OCI-LY1 (cell line): ENCODE data around the gene NAGLU.

Source experiments
- H2AFZ ChIP-seq: fragments of 200-600 bp; sonication (generic), shearing (Covaris generic); 2 replicates; pipeline ENCODE4 v1.6.0; 2014; ENCODE audit warnings: antibody characterized with exemption, mild to moderate bottlenecking, low read length
- H3F3A ChIP-seq: fragments of 200-600 bp; sonication (generic), shearing (Covaris generic); 2 replicates; pipeline ENCODE4 v1.6.0; 2014; ENCODE audit warnings: mild to moderate bottlenecking, antibody characterized with exemption, low read length, moderate library complexity; ENCODE audit not compliant: insufficient read depth
- H3K27ac ChIP-seq: fragments of 200-600 bp; sonication (generic); 2 replicates; pipeline ENCODE4 v1.5.1; 2014; ENCODE audit warnings: low read length, mixed run types, mild to moderate bottlenecking, low read depth; ENCODE audit not compliant: poor library complexity, severe bottlenecking
- H3K27me3 ChIP-seq: fragments of 200-600 bp; sonication (generic); 2 replicates; pipeline ENCODE4 v1.6.0; 2014; ENCODE audit warnings: antibody characterized with exemption, mild to moderate bottlenecking, low read length, moderate library complexity; ENCODE audit not compliant: insufficient read depth
- H3K36me3 ChIP-seq: fragments of 200-600 bp; sonication (generic); 2 replicates; pipeline ENCODE4 v1.6.1; 2014; ENCODE audit warnings: mild to moderate bottlenecking, antibody characterized with exemption, low read length, moderate library complexity, mixed read lengths; ENCODE audit not compliant: insufficient read depth
- H3K4me1 ChIP-seq: fragments of 200-600 bp; sonication (generic); 2 replicates; pipeline ENCODE4 v1.5.1; 2014; ENCODE audit warnings: mild to moderate bottlenecking, low read length, moderate library complexity; ENCODE audit not compliant: insufficient read depth, severe bottlenecking
- H3K4me2 ChIP-seq: fragments of 200-600 bp; sonication (generic), shearing (Covaris generic); 2 replicates; pipeline ENCODE4 v1.6.1; 2014; ENCODE audit warnings: low read length
- H3K4me3 ChIP-seq: fragments of 200-600 bp; sonication (generic); 2 replicates; pipeline ENCODE4 v1.5.1; 2014; ENCODE audit warnings: low read length, low read depth, mild to moderate bottlenecking, mixed read lengths; ENCODE audit not compliant: poor library complexity, severe bottlenecking
- H3K79me2 ChIP-seq: fragments of 200-600 bp; shearing (Covaris generic); 2 replicates; pipeline ENCODE4 v1.6.1; 2016; ENCODE audit warnings: mixed run types, low read length, mixed read lengths; ENCODE audit not compliant: insufficient read depth
- H3K9ac ChIP-seq: fragments of 200-600 bp; sonication (generic), shearing (Covaris generic); 2 replicates; pipeline ENCODE4 v1.6.1; 2014; ENCODE audit warnings: mild to moderate bottlenecking, low read length, mixed read lengths
- H3K9me2 ChIP-seq: fragments of 200-600 bp; sonication (generic), shearing (Covaris generic); 2 replicates; pipeline ENCODE4 v1.6.1; 2014; ENCODE audit warnings: low read depth, mild to moderate bottlenecking, low read length, mixed read lengths
- H3K9me3 ChIP-seq: fragments of 200-600 bp; shearing (Covaris generic); 2 replicates; pipeline ENCODE4 v1.6.1; 2014; ENCODE audit warnings: low read length, mixed read lengths
- H4K20me1 ChIP-seq: fragments of 200-600 bp; sonication (generic), shearing (Covaris generic); 2 replicates; pipeline ENCODE4 v1.6.0; 2016; ENCODE audit warnings: mild to moderate bottlenecking, low read length; ENCODE audit not compliant: insufficient read depth
- EZH2 ChIP-seq: fragments of 200-600 bp; sonication (generic), shearing (Covaris generic); IDR thresholded peaks from 2 replicates; pipeline ENCODE4 v1.8.0; 2017; ENCODE audit warnings: borderline replicate concordance, mixed run types, mild to moderate bottlenecking, antibody characterized with exemption, low read length, moderate library complexity, mixed read lengths
- TF ChIP-seq, protein P1 (sequence below): fragments of 200-600 bp; sonication (generic), shearing (Covaris generic); IDR thresholded peaks from 2 replicates; pipeline ENCODE4 v1.5.1; 2017; ENCODE audit warnings: mild to moderate bottlenecking, antibody characterized with exemption, low read length, moderate library complexity, mixed read lengths

Gene NAGLU

DNA sequence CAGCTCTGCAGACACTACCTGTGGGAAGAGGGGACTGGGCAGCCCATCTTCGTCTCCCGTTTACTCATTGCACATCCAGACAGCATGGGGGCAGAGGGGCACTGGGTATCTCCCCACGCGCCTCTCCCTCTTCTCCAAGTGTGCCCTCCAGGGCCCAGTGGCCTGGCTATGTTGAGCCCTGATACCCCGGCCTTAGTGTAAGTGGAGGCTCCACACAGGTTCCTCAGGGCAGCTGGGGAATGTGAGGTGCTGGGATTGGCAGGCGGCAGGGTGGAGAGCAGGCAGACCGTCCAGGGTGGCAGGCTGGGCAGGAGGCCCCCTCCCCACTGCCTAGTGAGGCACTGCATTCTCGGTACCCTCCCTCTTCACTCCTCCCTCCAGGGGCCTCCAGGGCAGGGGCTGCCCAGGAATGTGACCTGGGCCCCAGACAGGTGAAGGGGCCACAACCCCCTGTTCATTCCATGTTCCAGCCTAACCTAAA lies 13.2 kb upstream of the NAGLU start:
- no peaks in the 10 kb centered on the region for H3K9me2 ChIP-seq
- H3K4me2 ChIP-seq, result no peak overlapping the region
- H3K79me2 ChIP-seq, result no peaks in the 10 kb centered on the region
- TF ChIP-seq, protein P1, sequence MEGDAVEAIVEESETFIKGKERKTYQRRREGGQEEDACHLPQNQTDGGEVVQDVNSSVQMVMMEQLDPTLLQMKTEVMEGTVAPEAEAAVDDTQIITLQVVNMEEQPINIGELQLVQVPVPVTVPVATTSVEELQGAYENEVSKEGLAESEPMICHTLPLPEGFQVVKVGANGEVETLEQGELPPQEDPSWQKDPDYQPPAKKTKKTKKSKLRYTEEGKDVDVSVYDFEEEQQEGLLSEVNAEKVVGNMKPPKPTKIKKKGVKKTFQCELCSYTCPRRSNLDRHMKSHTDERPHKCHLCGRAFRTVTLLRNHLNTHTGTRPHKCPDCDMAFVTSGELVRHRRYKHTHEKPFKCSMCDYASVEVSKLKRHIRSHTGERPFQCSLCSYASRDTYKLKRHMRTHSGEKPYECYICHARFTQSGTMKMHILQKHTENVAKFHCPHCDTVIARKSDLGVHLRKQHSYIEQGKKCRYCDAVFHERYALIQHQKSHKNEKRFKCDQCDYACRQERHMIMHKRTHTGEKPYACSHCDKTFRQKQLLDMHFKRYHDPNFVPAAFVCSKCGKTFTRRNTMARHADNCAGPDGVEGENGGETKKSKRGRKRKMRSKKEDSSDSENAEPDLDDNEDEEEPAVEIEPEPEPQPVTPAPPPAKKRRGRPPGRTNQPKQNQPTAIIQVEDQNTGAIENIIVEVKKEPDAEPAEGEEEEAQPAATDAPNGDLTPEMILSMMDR, result no peak
- no peak for TF ChIP-seq EZH2
- peaks cover 10% of the 10 kb centered on the region; the same call in 1 of the 2 replicates for H3K36me3 ChIP-seq
- H3K9ac ChIP-seq, result no peak overlapping the region
- H3K27me3 ChIP-seq, result no peaks in the 10 kb centered on the region
- no peaks in the 10 kb centered on the region for H3K4me1 ChIP-seq
- no peak overlapping the region for H2AFZ ChIP-seq
- H3K9me3 ChIP-seq, result no peaks in the 10 kb centered on the region
- H4K20me1 ChIP-seq, result no peaks in the 10 kb centered on the region
- no peaks in the 10 kb centered on the region for H3F3A ChIP-seq
- no peak overlapping the region for H3K4me3 ChIP-seq
- H3K27ac ChIP-seq, result no peak overlapping the region

DNA sequence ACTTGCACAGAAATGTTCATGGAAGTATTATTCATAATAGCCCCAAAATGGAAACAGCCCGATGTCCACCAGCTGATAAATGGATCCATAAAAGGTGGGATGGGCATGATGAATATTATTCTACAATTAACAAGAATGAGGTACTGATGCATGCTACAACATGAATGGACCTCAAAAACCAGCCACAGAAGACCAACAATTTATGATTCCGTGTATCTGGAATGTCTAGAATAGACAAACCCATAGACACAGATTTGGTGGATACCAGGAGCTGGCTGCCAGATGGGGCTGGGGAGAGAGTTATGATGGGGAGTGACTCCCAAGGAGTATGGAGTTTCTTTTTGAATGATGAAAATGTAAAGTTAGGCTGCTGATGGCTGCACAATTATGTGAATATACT lies 10.8 kb upstream of the NAGLU start:
- H3K79me2 ChIP-seq, result no peaks in the 10 kb centered on the region
- no peak for TF ChIP-seq EZH2
- TF ChIP-seq, protein P1, result no peak
- H3K27me3 ChIP-seq, result no peaks in the 10 kb centered on the region; the same call in 1 of the 2 replicates
- H3K4me2 ChIP-seq, result no peak overlapping the region
- H3K4me3 ChIP-seq, result no peak overlapping the region
- no peak overlapping the region for H2AFZ ChIP-seq
- no peaks in the 10 kb centered on the region for H3K9me3 ChIP-seq
- no peaks in the 10 kb centered on the region for H4K20me1 ChIP-seq
- H3K4me1 ChIP-seq, result peaks cover 7% of the 10 kb centered on the region
- H3K9ac ChIP-seq, result no peak overlapping the region
- no peaks in the 10 kb centered on the region for H3K9me2 ChIP-seq
- H3K36me3 ChIP-seq, result peaks cover 10% of the 10 kb centered on the region; the same call in 1 of the 2 replicates
- H3F3A ChIP-seq, result no peaks in the 10 kb centered on the region
- H3K27ac ChIP-seq, result no peak overlapping the region

DNA sequence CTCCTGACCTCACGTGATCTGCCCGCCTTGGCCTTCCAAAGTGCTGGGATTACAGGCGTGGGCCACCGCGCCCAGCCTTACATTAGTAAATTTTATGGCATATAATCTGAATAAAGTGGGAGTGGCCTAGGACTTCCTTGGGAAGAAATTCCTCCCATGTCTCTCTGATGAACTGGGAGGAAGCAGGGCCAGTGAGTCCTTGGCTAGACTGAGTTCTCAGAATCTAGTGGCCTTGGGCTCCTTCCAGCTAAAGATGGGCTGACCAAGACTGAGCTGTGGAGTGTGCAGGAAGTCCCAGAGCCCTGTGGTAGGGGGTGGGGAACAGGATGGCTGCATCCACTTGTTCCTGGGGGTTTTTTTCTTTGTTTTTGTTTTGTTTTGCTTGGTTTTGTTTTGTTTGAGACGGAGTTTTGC lies 10.0 kb upstream of the NAGLU start:
- H3K4me2 ChIP-seq, result no peak overlapping the region
- no peak overlapping the region for H3K4me3 ChIP-seq
- no peaks in the 10 kb centered on the region for H4K20me1 ChIP-seq
- peaks cover 10% of the 10 kb centered on the region; the same call in 1 of the 2 replicates for H3K36me3 ChIP-seq
- no peak overlapping the region for H2AFZ ChIP-seq
- no peak overlapping the region for H3K27ac ChIP-seq
- H3K9me3 ChIP-seq, result no peaks in the 10 kb centered on the region
- H3F3A ChIP-seq, result no peaks in the 10 kb centered on the region
- H3K27me3 ChIP-seq, result no peaks in the 10 kb centered on the region; the same call in 1 of the 2 replicates
- H3K79me2 ChIP-seq, result no peaks in the 10 kb centered on the region
- TF ChIP-seq, protein P1, result no peak
- TF ChIP-seq EZH2, result no peak
- H3K9ac ChIP-seq, result no peak overlapping the region
- H3K9me2 ChIP-seq, result no peaks in the 10 kb centered on the region
- H3K4me1 ChIP-seq, result peaks cover 15% of the 10 kb centered on the region
